GM15510 (cell line): ENCODE data around the gene FBXO34.

Experiments
- POLR2A ChIP-seq: IDR thresholded peaks from 3 replicates; pipeline ENCODE4 v1.6.1; 2011; ENCODE audit warnings: borderline replicate concordance; ENCODE audit not compliant: insufficient read length; ENCODE audit errors: extremely low read depth

The FBXO34 gene

DNA sequence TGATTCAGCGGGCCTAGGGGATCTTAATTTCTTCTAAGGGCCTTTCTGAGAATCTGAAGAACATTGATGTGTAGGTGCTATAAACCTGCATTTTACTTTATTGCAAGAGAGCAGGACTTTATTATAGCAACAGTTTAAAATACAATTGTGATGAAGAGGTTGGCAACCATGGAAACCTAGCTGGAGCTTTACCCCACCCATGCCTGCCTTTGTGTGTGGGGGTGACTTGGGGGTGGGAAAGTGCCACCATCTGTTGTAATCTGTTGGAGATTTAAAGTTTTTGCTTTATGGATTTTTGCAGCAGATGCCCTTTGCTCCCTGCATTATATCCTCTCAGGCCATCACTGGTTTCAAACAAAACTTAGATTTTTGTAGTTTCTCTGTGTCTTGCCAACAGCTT, 75.8 kb downstream of the FBXO34 start:
- TF ChIP-seq POLR2A = no peak

DNA sequence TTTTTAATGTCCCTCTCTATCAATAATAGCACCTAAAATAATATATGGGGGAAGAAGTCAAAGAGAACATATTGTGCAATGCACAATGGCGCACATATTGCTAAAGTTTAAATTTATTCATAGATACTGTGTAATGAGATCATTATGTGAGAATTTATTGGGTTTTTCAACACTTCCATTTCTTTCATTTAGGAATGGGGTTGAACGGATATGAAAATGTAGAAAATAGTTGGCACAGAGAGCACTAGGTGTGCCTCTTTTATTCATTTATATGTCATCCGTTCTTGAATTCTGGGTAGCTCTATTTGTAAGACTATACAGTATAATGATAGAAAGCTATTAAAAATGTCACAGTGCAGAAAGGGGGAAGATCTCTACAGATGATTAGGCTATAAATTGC, 76.5 kb downstream of the FBXO34 start:
- no peak for TF ChIP-seq POLR2A

DNA sequence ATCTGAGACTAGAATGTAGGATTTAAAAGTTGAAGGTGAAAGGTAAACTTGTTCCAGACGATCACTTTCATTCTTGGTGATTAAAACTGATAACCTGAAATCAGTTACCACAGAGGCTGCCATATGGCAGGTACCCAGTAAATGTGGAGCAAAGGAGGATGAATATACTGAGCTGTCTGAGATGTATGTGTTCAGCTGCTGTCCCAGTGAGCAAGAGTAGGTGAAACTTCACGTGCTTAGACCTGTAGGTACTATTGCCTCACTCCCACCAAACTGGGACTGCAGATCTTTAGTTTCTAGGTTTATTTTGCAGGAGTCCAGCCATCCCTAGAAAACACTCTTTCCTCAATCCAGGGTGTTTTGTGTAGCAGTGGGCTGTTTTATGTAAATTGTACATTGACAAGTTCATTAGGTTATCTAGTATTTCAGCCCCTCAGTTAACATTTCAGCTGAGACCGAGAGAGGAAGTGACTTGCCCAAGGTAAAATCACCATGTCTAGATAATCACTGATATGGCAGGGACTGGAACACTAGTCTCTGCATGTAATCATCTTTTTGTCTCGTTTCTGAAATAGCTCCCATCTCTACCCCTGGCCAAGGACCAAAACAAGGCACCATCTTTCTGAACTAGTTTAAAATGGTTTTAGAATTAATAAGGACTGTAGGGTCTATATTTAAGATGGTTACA, 77.7 kb downstream of the FBXO34 start:
- TF ChIP-seq POLR2A = no peak

DNA sequence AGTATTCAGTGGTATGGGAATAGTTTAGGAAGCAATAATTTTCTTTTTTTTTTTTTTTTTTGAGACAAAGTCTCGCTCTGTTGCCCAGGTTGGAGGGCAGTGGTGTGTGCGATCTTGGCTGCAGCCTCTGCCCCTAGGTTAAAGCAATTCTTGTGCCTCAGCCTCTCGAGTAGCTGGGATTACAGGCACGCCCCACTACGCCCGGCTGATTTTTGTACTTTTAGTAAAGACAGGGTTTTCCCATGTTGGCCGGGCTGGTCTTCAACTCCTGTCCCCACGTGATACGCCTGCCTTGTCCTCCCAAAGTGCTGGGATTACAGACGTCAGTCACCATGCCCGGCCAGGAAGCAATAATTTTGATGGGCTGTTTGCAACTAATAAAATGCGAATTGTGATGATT, 78.3 kb downstream of the FBXO34 start:
- no peak for TF ChIP-seq POLR2A

DNA sequence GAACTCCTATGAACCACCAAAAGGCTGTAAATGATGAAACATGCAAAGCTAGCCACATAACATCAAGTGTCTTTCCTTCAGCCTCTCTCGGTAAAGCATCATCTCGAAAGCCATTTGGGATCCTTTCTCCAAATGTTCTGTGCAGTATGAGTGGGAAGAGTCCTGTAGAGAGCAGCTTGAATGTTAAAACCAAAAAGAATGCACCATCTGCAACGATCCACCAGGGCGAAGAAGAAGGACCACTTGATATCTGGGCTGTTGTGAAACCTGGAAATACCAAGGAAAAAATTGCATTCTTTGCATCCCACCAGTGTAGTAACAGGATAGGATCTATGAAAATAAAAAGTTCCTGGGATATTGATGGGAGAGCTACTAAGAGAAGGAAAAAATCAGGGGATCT, 79.2 kb downstream of the FBXO34 start:
- no peak for TF ChIP-seq POLR2A

DNA sequence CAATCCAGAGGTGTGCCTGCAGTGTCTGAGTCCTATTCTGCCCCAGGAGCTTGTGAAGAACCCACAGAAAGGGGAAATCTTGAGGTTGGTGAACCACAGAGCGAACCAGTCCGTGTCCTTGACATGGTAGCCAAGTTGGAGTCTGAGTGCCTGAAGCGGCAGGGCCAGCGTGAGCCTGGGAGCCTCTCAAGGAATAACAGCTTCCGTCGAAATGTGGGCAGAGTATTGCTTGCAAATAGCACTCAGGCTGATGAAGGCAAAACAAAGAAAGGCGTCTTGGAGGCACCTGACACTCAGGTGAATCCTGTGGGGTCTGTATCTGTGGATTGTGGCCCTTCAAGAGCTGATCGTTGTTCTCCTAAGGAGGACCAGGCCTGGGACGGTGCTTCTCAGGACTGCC, 79.9 kb downstream of the FBXO34 start:
- no peak for TF ChIP-seq POLR2A

DNA sequence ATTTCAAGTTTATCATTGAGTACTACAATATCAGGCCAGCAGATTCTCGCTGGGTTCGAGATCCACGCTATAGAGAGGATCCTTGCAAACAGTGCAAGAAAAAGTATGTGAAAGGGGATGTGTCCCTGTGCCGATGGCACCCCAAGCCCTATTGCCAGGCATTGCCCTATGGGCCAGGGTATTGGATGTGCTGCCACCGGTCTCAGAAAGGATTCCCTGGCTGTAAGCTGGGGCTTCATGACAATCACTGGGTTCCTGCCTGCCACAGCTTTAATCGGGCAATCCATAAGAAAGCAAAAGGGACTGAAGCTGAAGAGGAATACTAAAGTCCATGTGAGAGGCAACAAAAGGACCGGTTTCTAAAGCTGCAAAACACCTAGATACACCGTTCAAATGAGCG, 81.0 kb downstream of the FBXO34 start:
- TF ChIP-seq POLR2A = no peak

DNA sequence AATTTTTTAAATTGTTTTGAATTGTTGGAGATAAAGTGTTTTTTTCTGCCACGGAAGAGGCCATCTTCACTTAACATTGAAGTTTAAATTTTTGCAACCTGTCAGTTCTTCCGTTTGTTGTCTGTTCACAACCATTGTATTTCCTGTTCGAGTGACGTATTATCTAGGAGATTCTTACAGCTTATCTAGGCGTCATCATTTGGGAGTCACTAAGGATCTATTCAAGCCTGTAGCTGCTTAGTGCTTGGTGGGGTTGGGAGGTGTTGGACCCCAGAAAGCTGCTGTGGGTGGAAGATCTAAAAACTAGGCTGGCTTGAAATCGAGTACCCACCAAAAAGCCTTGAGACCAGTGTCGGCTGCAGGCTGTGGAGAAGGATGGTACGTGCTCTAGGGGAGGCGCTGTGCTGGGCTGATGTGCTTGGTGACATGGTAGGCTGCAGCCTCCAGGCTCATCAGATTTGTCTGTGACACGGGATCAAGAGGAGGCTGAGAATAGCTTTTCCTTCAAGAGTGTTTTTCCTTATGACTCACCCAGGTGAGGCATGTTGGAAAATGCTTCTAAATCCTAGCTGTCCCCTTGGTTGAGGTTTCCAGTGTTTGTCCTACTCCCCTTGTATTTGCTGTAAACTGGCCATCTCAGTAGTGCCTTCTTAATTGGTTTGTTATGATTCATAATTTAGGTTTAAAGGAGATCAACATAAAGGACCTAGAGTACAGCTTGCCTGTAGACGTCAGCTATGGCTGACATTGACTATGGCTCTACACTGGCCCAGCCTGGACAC, 82.7 kb downstream of the FBXO34 start:
- TF ChIP-seq POLR2A = no peak

DNA sequence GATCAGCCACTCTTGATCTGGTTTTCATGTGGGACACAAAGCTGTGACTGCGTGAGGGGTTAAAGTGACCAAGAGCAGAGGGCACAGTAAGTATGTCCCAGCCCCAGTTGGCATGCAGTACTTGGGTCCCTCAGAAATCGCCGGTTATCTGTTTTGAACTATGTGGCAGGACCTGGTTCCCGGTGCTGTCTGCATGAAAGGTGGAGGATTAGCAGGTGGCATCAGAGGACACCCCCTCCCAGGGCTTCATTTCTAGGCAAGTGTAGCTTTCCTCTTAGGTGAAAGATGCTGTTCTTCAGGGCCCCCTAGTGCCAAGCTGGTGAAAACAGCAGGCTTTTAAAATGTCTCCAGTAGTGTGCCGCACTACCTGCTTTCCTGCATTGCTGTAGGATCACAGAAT, 83.3 kb downstream of the FBXO34 start:
- no peak for TF ChIP-seq POLR2A

DNA sequence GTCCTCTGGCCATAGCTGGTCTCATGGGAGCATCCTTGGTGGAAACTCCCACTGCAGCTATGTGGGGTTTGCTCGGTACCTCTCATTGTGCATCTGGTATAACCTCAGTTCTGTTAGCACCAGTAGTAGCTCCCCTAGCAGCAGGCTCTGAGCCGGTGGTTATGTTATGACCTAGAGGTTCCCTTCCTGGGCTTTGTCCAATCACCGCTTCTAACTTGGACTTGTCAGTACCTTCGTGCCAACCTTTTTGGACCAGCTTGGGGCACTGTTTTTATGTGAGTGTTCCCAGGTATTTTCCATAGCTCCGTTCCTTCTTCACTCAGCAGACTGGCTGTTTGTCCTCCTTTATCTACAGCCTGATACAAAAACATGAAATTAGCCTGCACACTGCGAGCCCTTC, 84.7 kb downstream of the FBXO34 start:
- no peak for TF ChIP-seq POLR2A

DNA sequence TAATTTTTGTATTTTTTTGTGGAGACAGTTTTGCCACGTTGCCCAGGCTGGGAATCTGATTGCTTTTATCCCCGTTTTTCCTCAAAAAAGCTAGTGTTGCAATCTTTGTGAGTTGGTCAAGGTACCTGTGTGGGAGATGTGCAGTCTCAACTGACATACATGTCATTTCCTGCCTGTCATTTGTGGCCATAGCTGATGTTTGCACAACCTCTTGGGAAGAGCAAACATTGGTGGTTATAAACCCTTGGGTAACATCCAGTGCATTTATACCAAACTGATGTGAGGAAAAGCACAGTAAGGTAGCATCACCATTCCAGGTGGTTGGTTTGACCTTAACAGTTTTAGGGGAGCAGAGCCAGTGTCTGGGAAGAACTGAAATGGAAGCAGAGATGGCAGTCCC, 85.7 kb downstream of the FBXO34 start:
- no peak for TF ChIP-seq POLR2A

DNA sequence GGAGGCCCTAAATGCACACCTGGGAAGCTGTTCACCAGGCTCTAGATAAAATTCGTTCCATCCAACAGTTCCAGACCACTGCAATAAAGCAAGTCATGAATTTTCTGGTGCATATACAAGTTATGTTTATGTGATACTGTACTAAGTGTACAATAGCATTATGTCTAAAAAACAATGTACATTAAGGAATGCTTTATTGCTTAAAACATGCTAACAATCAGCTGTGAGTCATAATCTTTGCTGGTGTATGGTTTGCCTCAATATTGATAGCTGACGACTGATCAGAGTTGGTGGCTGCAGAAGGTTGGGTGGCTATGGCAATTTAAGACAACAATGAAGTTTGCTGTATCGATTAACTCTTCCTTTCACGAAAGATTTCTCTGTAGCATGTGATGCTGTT, 88.1 kb downstream of the FBXO34 start:
- no peak for TF ChIP-seq POLR2A

DNA sequence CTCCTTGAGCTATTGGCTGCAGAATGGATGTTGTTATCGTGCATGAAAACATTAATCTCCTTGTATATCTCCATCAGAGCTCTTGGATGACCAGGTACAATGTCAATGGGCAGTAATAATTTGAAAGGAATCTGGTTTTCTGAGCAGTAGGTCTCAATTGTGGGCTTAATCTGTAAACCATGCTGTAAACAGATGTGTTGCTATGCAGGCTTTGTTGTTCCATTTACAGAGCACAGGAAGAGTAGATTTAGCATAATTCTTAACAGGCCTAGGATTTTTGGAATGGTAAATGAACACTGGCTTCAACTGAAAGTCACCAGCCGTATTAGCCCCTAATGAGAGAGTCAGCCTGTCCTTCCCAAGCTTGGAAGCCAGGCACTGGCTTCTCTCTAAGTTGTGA, 90.0 kb downstream of the FBXO34 start:
- TF ChIP-seq POLR2A = no peak

DNA sequence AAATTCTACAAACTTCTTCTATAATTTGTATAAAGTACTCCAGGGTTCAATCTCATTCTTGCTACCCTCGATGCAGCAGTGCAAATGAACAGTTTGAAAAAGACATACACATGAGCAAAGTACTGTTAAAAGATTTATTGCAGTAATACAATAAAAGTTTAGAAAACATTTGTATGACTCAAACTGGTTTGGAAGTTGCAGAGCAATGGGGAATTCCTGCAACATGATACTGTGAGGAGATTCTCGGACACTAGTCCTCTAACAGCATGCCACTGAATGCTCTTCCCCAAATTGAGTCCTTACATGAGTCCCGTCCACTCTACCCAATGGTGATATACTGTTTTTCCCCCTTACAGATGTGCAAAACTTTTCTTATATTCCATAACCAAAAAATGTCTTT, 95.0 kb downstream of the FBXO34 start:
- TF ChIP-seq POLR2A = no peak

DNA sequence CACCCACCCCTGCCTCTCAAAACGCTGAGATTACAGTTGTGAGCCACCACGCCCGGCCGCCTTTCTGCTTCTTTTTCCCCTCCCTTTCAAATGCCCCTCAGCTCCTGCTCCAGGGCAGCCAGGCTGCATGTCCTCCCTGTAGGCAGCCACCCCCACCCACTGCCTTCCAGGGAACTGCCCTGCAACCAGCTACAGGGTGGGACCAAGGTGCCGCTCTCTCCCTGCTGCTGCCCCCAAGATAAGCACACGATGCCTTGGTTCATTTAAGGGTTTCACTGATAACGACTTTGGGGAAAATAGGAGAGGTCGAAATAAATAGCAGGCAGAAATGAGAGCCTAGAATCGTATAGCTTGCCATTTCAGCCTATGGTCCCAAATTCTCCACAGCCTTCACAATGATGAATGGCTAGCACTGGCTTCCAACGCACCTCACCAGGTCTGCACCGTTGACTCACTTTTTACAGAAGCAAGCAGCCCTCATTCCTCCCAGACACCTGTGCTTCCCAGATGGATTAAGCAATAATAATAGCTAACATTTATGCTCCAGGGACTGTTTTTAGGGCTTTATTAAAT, 99.7 kb downstream of the FBXO34 start:
- TF ChIP-seq POLR2A = no peak

DNA sequence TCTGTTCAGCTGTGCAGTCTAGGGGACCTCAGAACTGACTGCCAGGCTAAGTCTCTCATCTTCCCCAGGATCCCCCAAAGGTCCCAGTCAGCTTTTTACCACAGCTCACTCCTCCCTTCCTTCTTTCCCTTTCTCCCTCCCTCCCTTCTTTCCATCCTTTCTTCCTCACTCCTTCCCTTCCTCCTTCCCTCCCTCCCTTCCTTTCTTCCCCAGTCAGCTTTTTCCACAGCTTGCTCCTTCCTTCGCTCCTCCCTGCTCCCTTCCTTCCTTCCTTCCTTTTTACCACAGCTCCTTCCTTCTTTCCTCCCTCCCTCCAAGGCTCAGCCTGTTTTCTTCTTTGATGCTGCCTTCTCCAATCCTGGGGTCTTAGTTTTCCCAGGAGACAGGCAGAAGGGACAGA, 101.2 kb downstream of the FBXO34 start:
- TF ChIP-seq POLR2A = no peak
